HEK293 (cell line): Measurements from ENCODE around the gene SYCN.
A peak's percentile ranks its signal among the peaks of the same experiment; 100 is the strongest.

Experiments used
- CTCF ChIA-PET: fragments of 350-600 bp; formaldehyde crosslinking; extraction: SDS; loops from one replicate; lab custom pipeline; 2021; ENCODE audit warnings: antibody characterized with exemption; lab: Yijun Ruan, JAX
- POLR2A ChIA-PET: fragments of 300-600 bp; formaldehyde crosslinking; extraction: SDS; loops from one replicate; lab custom pipeline; 2020; ENCODE audit warnings: antibody characterized with exemption, inconsistent platforms; lab: Yijun Ruan, JAX
- H3K27ac ChIP-seq: fragments of 200-500 bp; sonication (Bioruptor generic); 2 replicates; pipeline ENCODE4 v1.5.1; 2014; ENCODE audit warnings: low read depth, low read length, control low read depth, inconsistent platforms; ENCODE audit errors: extremely low read depth
- H3K36me3 ChIP-seq, 2 experiments: fragments of 200-500 bp in 1 of 2; sonication (Bioruptor generic) in 1 of 2; 1 replicate in 1 of 2; 2 replicates in 1 of 2; pipeline ENCODE4 v1.5.1; 2014 to 2017; ENCODE audit warnings: inconsistent platforms in 2 of 2, low read length in 2 of 2; ENCODE audit not compliant: control insufficient read depth in 2 of 2, insufficient read depth in 1 of 2
- H3K4me1 ChIP-seq: fragments of 200-500 bp; sonication (Bioruptor generic); 2 replicates; pipeline ENCODE4 v1.5.1; 2014; ENCODE audit warnings: mild to moderate bottlenecking, low read length, inconsistent platforms; ENCODE audit not compliant: control insufficient read depth, insufficient read depth
- H3K4me3 ChIP-seq: 2 replicates; pipeline ENCODE4 v1.5.1; 2011; ENCODE audit warnings: low read depth, mild to moderate bottlenecking, control low read depth, low read length, moderate library complexity
- H3K9me3 ChIP-seq: fragments of 200-500 bp; sonication (Bioruptor generic); 2 replicates; pipeline ENCODE4 v1.5.1; 2014; ENCODE audit warnings: low read depth, low read length, inconsistent platforms; ENCODE audit not compliant: control insufficient read depth, insufficient read depth
- CTCF ChIP-seq: fragments of 450-650 bp; formaldehyde crosslinking; IDR thresholded peaks from 2 replicates; pipeline ENCODE4 v1.5.1; 2016; ENCODE audit warnings: missing biosample characterization, missing genetic modification characterization
- EGR2 ChIP-seq: fragments of 450-650 bp; formaldehyde crosslinking; IDR thresholded peaks from 2 replicates; pipeline ENCODE4 v1.5.1; 2016; ENCODE audit warnings: low read depth, missing biosample characterization, missing genetic modification characterization
- GFI1B ChIP-seq: fragments of 450-650 bp; formaldehyde crosslinking; IDR thresholded peaks from 2 replicates; pipeline ENCODE4 v1.5.1; 2016; ENCODE audit warnings: missing biosample characterization, missing genetic modification characterization
- GLI2 ChIP-seq: fragments of 450-650 bp; formaldehyde crosslinking; IDR thresholded peaks from 2 replicates; pipeline ENCODE4; 2017; ENCODE audit warnings: missing biosample characterization, missing genetic modification characterization, low read depth, borderline replicate concordance
- GLIS1 ChIP-seq: fragments of 450-650 bp; formaldehyde crosslinking; IDR thresholded peaks from 2 replicates; pipeline ENCODE4 v1.5.1; 2016; ENCODE audit warnings: missing biosample characterization, missing genetic modification characterization
- KLF9 ChIP-seq: fragments of 450-650 bp; formaldehyde crosslinking; IDR thresholded peaks from 2 replicates; pipeline ENCODE4 v1.5.1; 2016; ENCODE audit warnings: missing biosample characterization, missing genetic modification characterization, low read depth
- MZF1 ChIP-seq: fragments of 450-650 bp; formaldehyde crosslinking; IDR thresholded peaks from 2 replicates; pipeline ENCODE4 v1.5.1; 2017; ENCODE audit warnings: missing biosample characterization, missing genetic modification characterization, borderline replicate concordance
- PRDM6 ChIP-seq: fragments of 450-650 bp; formaldehyde crosslinking; IDR thresholded peaks from 2 replicates; pipeline ENCODE4 v1.5.1; 2017; ENCODE audit warnings: missing biosample characterization, missing genetic modification characterization
- REPIN1 ChIP-seq: fragments of 450-650 bp; formaldehyde crosslinking; IDR thresholded peaks from 2 replicates; pipeline ENCODE4 v1.5.1; 2017; ENCODE audit warnings: missing biosample characterization, missing genetic modification characterization, low read depth
- SALL2 ChIP-seq: fragments of 450-650 bp; formaldehyde crosslinking; IDR thresholded peaks from 2 replicates; pipeline ENCODE4 v1.5.0; 2017; ENCODE audit warnings: missing biosample characterization, mild to moderate bottlenecking, missing genetic modification characterization, borderline replicate concordance
- SCRT2 ChIP-seq: fragments of 450-650 bp; formaldehyde crosslinking; IDR thresholded peaks from 2 replicates; pipeline ENCODE4 v1.5.1; 2016; ENCODE audit warnings: missing biosample characterization, missing genetic modification characterization
- SP2 ChIP-seq: fragments of 450-650 bp; formaldehyde crosslinking; IDR thresholded peaks from 2 replicates; pipeline ENCODE4 v1.5.1; 2016; ENCODE audit warnings: missing biosample characterization, missing genetic modification characterization
- YY2 ChIP-seq: fragments of 450-650 bp; formaldehyde crosslinking; IDR thresholded peaks from 2 replicates; pipeline ENCODE4 v1.5.1; 2016; ENCODE audit warnings: missing biosample characterization, missing genetic modification characterization
- ZBTB48 ChIP-seq: fragments of 450-650 bp; formaldehyde crosslinking; IDR thresholded peaks from 2 replicates; pipeline ENCODE4 v1.5.1; 2016; ENCODE audit warnings: missing biosample characterization, missing genetic modification characterization
- ZBTB49 ChIP-seq: fragments of 450-650 bp; formaldehyde crosslinking; IDR thresholded peaks from 2 replicates; pipeline ENCODE4 v1.5.1; 2016; ENCODE audit warnings: missing biosample characterization, missing genetic modification characterization, low read depth
- ZFP37 ChIP-seq: fragments of 450-650 bp; formaldehyde crosslinking; IDR thresholded peaks from 2 replicates; pipeline ENCODE4 v1.5.1; 2016; ENCODE audit warnings: missing biosample characterization, missing genetic modification characterization
- ZIC2 ChIP-seq: fragments of 450-650 bp; formaldehyde crosslinking; IDR thresholded peaks from 2 replicates; pipeline ENCODE4 v1.5.1; 2016; ENCODE audit warnings: missing biosample characterization, missing genetic modification characterization
- ZNF148 ChIP-seq: fragments of 450-650 bp; formaldehyde crosslinking; IDR thresholded peaks from 2 replicates; pipeline ENCODE4 v1.5.0; 2017; ENCODE audit warnings: missing biosample characterization, missing genetic modification characterization, borderline replicate concordance
- ZNF221 ChIP-seq: fragments of 450-650 bp; formaldehyde crosslinking; IDR thresholded peaks from 2 replicates; pipeline ENCODE4 v1.5.1; 2017; ENCODE audit warnings: missing biosample characterization, missing genetic modification characterization, borderline replicate concordance
- ZNF223 ChIP-seq: fragments of 450-650 bp; formaldehyde crosslinking; IDR thresholded peaks from 2 replicates; pipeline ENCODE4 v1.5.1; 2016; ENCODE audit warnings: missing biosample characterization, missing genetic modification characterization
- ZNF354C ChIP-seq: fragments of 450-650 bp; formaldehyde crosslinking; IDR thresholded peaks from 2 replicates; pipeline ENCODE4 v1.5.1; 2016; ENCODE audit warnings: missing biosample characterization, missing genetic modification characterization, low read depth, borderline replicate concordance
- ZNF433 ChIP-seq: fragments of 450-650 bp; formaldehyde crosslinking; IDR thresholded peaks from 2 replicates; pipeline ENCODE4 v1.5.1; 2016; ENCODE audit warnings: missing biosample characterization, missing genetic modification characterization, low read depth
- ZNF48 ChIP-seq: fragments of 450-650 bp; formaldehyde crosslinking; IDR thresholded peaks from 2 replicates; pipeline ENCODE4 v1.5.1; 2016; ENCODE audit warnings: missing biosample characterization, missing genetic modification characterization
- ZNF514 ChIP-seq: fragments of 450-650 bp; formaldehyde crosslinking; IDR thresholded peaks from 2 replicates; pipeline ENCODE4 v1.5.1; 2016; ENCODE audit warnings: missing biosample characterization, missing genetic modification characterization
- ZNF549 ChIP-seq: fragments of 450-650 bp; IDR thresholded peaks from 2 replicates; pipeline ENCODE4 v1.5.1; 2018; ENCODE audit warnings: missing biosample characterization, missing genetic modification characterization, mild to moderate bottlenecking, inconsistent platforms, moderate library complexity
- ZNF558 ChIP-seq: fragments of 450-650 bp; formaldehyde crosslinking; IDR thresholded peaks from 2 replicates; pipeline ENCODE4 v1.5.1; 2016; ENCODE audit warnings: missing biosample characterization, missing genetic modification characterization
- ZNF585B ChIP-seq: fragments of 450-650 bp; formaldehyde crosslinking; IDR thresholded peaks from 2 replicates; pipeline ENCODE4 v1.5.1; 2016; ENCODE audit warnings: missing biosample characterization, missing genetic modification characterization
- ZNF596 ChIP-seq: fragments of 450-650 bp; IDR thresholded peaks from 2 replicates; pipeline ENCODE4 v1.5.0; 2018; ENCODE audit warnings: missing biosample characterization, mild to moderate bottlenecking, missing genetic modification characterization, moderate library complexity
- ZNF677 ChIP-seq: fragments of 450-650 bp; IDR thresholded peaks from 2 replicates; pipeline ENCODE4 v1.5.0; 2018; ENCODE audit warnings: missing biosample characterization, mild to moderate bottlenecking, missing genetic modification characterization, moderate library complexity
- ZNF830 ChIP-seq: fragments of 450-650 bp; IDR thresholded peaks from 2 replicates; pipeline ENCODE4 v1.5.0; 2018; ENCODE audit warnings: missing biosample characterization, missing genetic modification characterization, low read depth, mild to moderate bottlenecking, moderate library complexity

The SYCN gene

GRCh38 chr19:39155114-39155700, 48.9 kb downstream of the SYCN start (continued):
- TF ChIP-seq SCRT2 (tag by site-specific recombination): peak; percentile 83

GRCh38 chr19:39154629-39155100, 49.4 kb downstream of the SYCN start:
- ChIA-PET CTCF (interaction anchor here (0.6 to 2.1 kb wide), 8 partner anchors 14 to 192 kb away, joined by 3 to 6 read pairs (median 4); no protein-coding TSS in a partner anchor), POLR2A (no interaction called here)
- Histone ChIP-seq H3K4me1 (peaks cover 20% of the 10 kb centered on the region), H3K4me3 (no peak overlapping the region), H3K9me3 (no peaks in the 10 kb centered on the region), H3K27ac (no peak overlapping the region), H3K36me3 (peaks cover 3 to 6% of the 10 kb centered on the region in 2 experiments; a peak in 2 of 3 replicates)
- TF ChIP-seq ZNF830 (tag by site-specific recombination): no peak
- TF ChIP-seq ZNF585B (tag by site-specific recombination): no peak
- no peak for TF ChIP-seq KLF9 (tag by site-specific recombination)
- TF ChIP-seq SALL2: no peak
- TF ChIP-seq GLIS1: peak; percentile 92
- no peak for TF ChIP-seq PRDM6 (tag by site-specific recombination)
- no peak for TF ChIP-seq ZNF148 (tag by site-specific recombination)
- TF ChIP-seq ZNF354C (tag by site-specific recombination): no peak
- TF ChIP-seq ZNF677 (tag by site-specific recombination): no peak
- no peak for TF ChIP-seq ZNF223 (tag by site-specific recombination)
- TF ChIP-seq ZIC2 (tag by site-specific recombination): peak; percentile 57
- no peak for TF ChIP-seq CTCF (tag by site-specific recombination)
- no peak for TF ChIP-seq ZFP37 (tag by site-specific recombination)
- no peak for TF ChIP-seq ZNF596 (tag by site-specific recombination)
- no peak for TF ChIP-seq ZNF433 (tag by site-specific recombination)
- no peak for TF ChIP-seq ZBTB48 (tag by site-specific recombination)
- TF ChIP-seq GLI2 (tag by site-specific recombination): no peak
- TF ChIP-seq REPIN1 (tag by site-specific recombination): no peak
- TF ChIP-seq ZNF558 (tag by site-specific recombination): no peak
- TF ChIP-seq EGR2 (tag by site-specific recombination): peak; percentile 97
- TF ChIP-seq GFI1B (tag by site-specific recombination): no peak
- TF ChIP-seq MZF1 (tag by site-specific recombination): no peak
- TF ChIP-seq ZNF514: no peak
- TF ChIP-seq ZNF48 (tag by site-specific recombination): no peak
- peak; percentile 42 for TF ChIP-seq SP2 (tag by site-specific recombination)
- TF ChIP-seq ZNF221 (tag by site-specific recombination): no peak
- TF ChIP-seq YY2 (tag by site-specific recombination): no peak
- TF ChIP-seq ZBTB49 (tag by site-specific recombination): no peak
- no peak for TF ChIP-seq ZNF549 (tag by site-specific recombination)
